A172 (cell line): ENCODE data around the gene RUFY4. TPM values are rescaled to one million over a fixed set of nuclear protein-coding genes. Genes with fewer than 3 reads are reported as not detected.

Experiments used
- total RNA-seq: library from RNA; depleted of rRNA; stranded (reverse); fragments of >200 nt; shearing (Covaris generic); gene quantifications from 2 replicates; pipeline ENCODE4 v1.2.3, GENCODE V29; 2014; rRNA removed

RUFY4 gene
- total RNA-seq, 1 experiment from 2014 or later, result not detected

Other genes with a start within 250 kb of the RUFY4 start
- gene TNS1, start 66.3 kb upstream of the RUFY4 start, total RNA-seq, result 1.6 and 1.7 TPM in 2 replicates
- gene CXCR2, start 56.8 kb downstream of the RUFY4 start, total RNA-seq, result 0.17 TPM in 1 of 2 replicates, not detected in the other
- not detected in 2 replicates for gene CXCR1, start 97.7 kb downstream of the RUFY4 start, total RNA-seq
- gene ARPC2, start 147.9 kb downstream of the RUFY4 start, total RNA-seq, result 489 and 514 TPM in 2 replicates
- not detected in 2 replicates for gene GPBAR1, start 191.8 kb downstream of the RUFY4 start, total RNA-seq
- 217 and 254 TPM in 2 replicates for gene AAMP, start 200.9 kb downstream of the RUFY4 start, total RNA-seq
- 68.9 and 78.6 TPM in 2 replicates for gene PNKD, start 201.3 kb downstream of the RUFY4 start, total RNA-seq
- gene TMBIM1, start 223.2 kb downstream of the RUFY4 start, total RNA-seq, result 154 and 170 TPM in 2 replicates